ENCODE data around the gene UBN2. TPM values are rescaled to one million over a fixed set of nuclear protein-coding genes. Genes with fewer than 3 reads are reported as not detected.

The UBN2 gene
- total and polyA plus RNA-seq, 2 of the 13 experiments (the other 11 are each of a cell fraction or from before 2014, with no cell fraction given): 5.6 to 5.7 TPM

- TF ChIP-seq KAT8 (CRISPR knock-in tag; IDR thresholded peaks at IDR 0.05) (peak; percentile 97), ZNF850 (CRISPR knock-in tag; conservative IDR thresholded peaks at IDR 0.05) (no peak), ZNF772 (CRISPR knock-in tag; IDR thresholded peaks at IDR 0.05) (peak; percentile 96), ZFP36L2 (CRISPR knock-in tag; IDR thresholded peaks at IDR 0.05) (no peak), NR2C2 (CRISPR knock-in tag; IDR thresholded peaks at IDR 0.05; ENCODE audit: borderline replicate concordance) (peak; percentile 99), NCOA5 (CRISPR knock-in tag; IDR thresholded peaks at IDR 0.05) (no peak), GPN1 (CRISPR knock-in tag; IDR thresholded peaks at IDR 0.05; ENCODE audit: borderline replicate concordance) (no peak), ZNF383 (CRISPR knock-in tag; IDR thresholded peaks at IDR 0.05; ENCODE audit: borderline replicate concordance) (peak; percentile 64; the same call in 1 of the 2 replicates), ZNF205 (CRISPR knock-in tag; IDR thresholded peaks at IDR 0.05) (peak; percentile 62; the same call in 1 of the 2 replicates), ZNF513 (CRISPR knock-in tag; conservative IDR thresholded peaks at IDR 0.05) (no peak), ZNF468 (CRISPR knock-in tag; IDR thresholded peaks at IDR 0.05) (no peak), KDM5B (CRISPR knock-in tag; IDR thresholded peaks at IDR 0.05; ENCODE audit: borderline replicate concordance) (peak; percentile 66), PRMT3 (CRISPR knock-in tag; IDR thresholded peaks at IDR 0.05; ENCODE audit: borderline replicate concordance, low read depth) (peak; percentile 79; the same call in 1 of the 2 replicates)
- TF ChIP-seq, protein P1, sequence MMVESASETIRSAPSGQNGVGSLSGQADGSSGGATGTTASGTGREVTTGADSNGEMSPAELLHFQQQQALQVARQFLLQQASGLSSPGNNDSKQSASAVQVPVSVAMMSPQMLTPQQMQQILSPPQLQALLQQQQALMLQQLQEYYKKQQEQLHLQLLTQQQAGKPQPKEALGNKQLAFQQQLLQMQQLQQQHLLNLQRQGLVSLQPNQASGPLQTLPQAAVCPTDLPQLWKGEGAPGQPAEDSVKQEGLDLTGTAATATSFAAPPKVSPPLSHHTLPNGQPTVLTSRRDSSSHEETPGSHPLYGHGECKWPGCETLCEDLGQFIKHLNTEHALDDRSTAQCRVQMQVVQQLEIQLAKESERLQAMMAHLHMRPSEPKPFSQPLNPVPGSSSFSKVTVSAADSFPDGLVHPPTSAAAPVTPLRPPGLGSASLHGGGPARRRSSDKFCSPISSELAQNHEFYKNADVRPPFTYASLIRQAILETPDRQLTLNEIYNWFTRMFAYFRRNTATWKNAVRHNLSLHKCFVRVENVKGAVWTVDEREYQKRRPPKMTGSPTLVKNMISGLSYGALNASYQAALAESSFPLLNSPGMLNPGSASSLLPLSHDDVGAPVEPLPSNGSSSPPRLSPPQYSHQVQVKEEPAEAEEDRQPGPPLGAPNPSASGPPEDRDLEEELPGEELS (CRISPR knock-in tag; IDR thresholded peaks at IDR 0.05): peak; percentile 68
- TF ChIP-seq, protein P2, sequence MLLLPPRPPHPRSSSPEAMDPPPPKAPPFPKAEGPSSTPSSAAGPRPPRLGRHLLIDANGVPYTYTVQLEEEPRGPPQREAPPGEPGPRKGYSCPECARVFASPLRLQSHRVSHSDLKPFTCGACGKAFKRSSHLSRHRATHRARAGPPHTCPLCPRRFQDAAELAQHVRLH (CRISPR knock-in tag; IDR thresholded peaks at IDR 0.05; ENCODE audit: borderline replicate concordance, low read depth): peak; percentile 76
- TF ChIP-seq, protein P3, sequence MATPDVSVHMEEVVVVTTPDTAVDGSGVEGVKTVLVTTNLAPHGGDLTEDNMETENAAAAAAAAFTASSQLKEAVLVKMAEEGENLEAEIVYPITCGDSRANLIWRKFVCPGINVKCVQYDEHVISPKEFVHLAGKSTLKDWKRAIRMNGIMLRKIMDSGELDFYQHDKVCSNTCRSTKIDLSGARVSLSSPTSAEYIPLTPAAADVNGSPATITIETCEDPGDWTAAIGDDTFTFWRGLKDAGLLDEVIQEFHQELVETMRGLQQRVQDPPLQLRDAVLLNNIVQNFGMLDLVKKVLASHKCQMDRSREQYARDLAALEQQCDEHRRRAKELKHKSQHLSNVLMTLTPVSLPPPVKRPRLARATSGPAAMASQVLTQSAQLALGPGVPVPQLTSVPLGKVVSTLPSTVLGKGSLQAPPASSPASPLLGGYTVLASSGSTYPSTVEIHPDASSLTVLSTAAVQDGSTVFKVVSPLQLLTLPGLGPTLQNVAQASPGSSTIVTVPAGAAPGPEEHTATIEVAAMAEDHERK (CRISPR knock-in tag; IDR thresholded peaks at IDR 0.05; ENCODE audit: low read depth): peak; percentile 95
- TF ChIP-seq, protein P4, sequence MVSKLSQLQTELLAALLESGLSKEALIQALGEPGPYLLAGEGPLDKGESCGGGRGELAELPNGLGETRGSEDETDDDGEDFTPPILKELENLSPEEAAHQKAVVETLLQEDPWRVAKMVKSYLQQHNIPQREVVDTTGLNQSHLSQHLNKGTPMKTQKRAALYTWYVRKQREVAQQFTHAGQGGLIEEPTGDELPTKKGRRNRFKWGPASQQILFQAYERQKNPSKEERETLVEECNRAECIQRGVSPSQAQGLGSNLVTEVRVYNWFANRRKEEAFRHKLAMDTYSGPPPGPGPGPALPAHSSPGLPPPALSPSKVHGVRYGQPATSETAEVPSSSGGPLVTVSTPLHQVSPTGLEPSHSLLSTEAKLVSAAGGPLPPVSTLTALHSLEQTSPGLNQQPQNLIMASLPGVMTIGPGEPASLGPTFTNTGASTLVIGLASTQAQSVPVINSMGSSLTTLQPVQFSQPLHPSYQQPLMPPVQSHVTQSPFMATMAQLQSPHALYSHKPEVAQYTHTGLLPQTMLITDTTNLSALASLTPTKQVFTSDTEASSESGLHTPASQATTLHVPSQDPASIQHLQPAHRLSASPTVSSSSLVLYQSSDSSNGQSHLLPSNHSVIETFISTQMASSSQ (IDR thresholded peaks at IDR 0.05; ENCODE audit: low read depth): peak; percentile 35
- TF ChIP-seq, protein P4 (CRISPR knock-in tag; IDR thresholded peaks at IDR 0.05; ENCODE audit: borderline replicate concordance): peak; percentile 69; the same call in 1 of the 2 replicates
These were observed 109.2 kb downstream of the UBN2 start (continued) for GRCh38 chr7:139340037-139340807.
